HG02623 (cell line): ENCODE data around the gene CACNA1D.

Experiments
- ATAC-seq: cut with Tn5 transposase; IDR thresholded peaks from one replicate; pipeline ENCODE4 v1.9.1; 2021; ENCODE audit warnings: moderate library complexity; ENCODE audit not compliant: unreplicated experiment

CACNA1D gene

GRCh38 chr3:53836084-53836872, 341.9 kb downstream of the CACNA1D start:
- no peak for ATAC-seq

- ATAC-seq: no peak
These were observed 342.9 kb downstream of the CACNA1D start for GRCh38 chr3:53837331-53837730.

- no peak for ATAC-seq
These were observed 346.9 kb downstream of the CACNA1D start for GRCh38 chr3:53841296-53841695.

DNA sequence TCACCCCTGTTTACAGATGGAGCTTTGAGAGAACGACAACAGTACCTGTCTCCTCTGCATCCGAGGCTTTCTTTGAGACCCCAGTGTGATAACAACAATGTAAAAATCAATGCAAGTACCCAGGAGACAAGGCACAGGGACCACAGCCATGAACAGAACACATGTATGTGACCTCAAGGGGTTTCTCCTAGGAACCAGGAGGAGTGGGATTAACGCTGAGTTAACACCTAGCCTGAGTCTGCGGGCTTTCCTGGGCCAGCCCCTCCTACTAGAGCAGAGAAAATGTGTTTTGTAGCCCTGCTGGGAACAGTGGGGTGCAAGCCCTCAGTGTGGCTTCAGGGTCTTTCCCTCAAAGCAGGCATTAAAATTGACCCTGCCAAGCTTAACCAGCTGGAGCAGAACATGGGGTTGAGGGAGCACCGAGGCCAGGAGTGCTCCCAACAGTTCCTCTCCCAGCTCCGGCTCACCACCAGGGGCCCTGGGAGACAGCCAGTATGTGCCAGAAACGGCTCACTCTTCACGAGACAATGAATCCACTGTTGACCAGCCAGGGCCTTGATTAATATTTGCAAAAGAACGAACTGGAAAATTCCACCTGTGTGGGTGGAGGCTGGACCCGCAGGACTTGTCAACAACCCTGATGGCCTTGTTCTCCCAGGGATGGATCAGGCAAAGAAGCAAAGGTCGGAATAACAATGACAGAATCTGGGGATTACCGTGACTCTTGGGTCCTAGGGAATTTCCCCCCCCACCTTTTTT, 348.2 kb downstream of the CACNA1D start:
- no peak for ATAC-seq

- ATAC-seq: no peak
These were observed 349.1 kb downstream of the CACNA1D start for GRCh38 chr3:53843195-53844177.

DNA sequence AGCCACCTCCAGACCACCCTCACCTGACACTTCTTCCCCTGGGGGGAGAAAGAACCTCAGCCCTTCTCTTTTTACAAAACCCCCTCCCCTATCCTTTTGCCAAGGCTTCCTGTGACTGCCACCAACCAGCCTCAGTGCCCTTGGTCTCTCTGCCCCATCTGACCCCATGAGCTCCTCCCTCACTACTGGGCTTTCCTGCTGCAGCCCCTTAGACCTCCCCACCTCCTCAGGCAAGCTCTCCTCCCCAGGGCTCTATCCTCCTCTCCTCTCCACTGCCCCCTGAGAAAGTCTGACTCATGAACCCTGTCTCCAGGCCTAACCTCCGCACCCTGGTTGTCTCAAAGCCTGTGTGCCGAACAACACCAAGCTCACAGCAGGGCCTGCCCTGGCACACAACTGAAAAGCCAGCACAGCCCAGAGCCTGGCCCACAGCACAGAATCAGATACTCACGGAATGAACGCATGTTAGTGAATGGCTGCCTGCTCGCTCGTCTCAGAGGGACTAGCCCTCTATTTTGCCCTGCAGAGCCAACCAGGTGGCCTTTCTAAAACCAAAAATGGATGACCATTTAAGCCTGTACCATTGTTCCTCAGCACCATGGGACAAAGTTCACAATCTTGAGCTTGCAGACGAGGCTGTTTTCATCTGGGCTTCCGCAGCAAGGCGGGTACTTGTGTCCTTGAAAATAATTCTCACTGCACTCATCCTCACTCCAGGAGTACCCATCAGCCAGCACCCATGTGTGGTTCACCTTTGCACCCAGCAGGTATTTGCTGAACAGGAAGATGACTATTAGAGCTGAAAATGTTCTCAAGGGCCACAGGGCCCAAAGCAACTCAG, 350.1 kb downstream of the CACNA1D start:
- no peak for ATAC-seq

GRCh38 chr3:53845103-53845880, 350.9 kb downstream of the CACNA1D start:
- peak; percentile 5 for ATAC-seq

DNA sequence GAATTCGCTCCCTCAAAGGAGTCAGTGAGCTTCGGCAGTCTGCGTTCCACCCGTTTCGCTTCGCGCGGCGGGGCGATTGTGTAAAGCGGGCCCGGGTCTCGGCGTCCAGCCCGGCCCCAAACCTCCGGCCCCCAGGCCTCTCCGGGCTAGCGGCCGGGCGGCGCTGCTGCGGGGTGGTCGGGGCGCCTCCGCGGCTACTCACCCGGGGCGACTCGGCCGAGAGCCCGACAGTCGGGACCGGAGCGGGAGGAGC, 351.4 kb downstream of the CACNA1D start:
- no peak for ATAC-seq

DNA sequence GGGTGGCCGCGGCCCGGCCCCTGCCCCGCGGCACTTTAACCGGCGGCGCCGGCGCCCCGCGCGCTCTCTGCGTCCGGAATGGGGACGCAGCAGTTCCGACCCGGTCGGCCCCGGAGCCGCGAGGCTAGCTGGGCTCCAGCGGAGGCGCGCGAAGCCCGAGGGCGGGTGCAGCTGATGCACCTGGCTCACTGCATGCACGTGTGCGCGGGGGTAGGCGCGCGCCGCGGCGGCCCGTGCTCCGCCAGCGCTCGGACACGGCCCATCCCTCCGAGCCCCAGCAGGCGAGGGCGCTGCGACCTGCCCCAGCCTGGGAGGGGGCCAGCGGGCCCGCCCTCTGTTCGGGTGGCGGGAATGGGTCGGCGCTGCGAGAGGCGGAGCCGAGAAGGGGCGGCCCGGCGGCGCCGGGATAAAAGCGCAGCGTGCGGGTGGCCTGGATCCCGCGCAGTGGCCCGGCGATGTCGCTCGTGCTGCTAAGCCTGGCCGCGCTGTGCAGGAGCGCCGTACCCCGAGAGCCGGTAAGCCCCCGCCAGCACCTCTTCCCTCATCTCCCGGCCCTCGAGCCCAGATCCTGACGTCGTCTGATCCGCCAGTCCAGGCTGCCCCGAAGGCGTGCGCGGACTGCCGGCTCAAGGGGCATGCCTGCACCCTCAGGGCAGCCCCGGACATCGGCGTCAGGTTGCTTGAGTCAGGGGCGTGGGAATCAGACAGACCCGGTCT, 351.9 kb downstream of the CACNA1D start, which contains the start of the genes CHDH and IL17RB:
TSS of gene CHDH (minus strand) at position 286 of the 717 bp plus-strand sequence. CDS start 22,411 bp downstream, outside the sequence.
TSS of gene IL17RB (plus strand) at position 435 of the 717 bp plus-strand sequence. CDS start at position 456, 21 bp downstream.
- ATAC-seq: peak; percentile 42

DNA sequence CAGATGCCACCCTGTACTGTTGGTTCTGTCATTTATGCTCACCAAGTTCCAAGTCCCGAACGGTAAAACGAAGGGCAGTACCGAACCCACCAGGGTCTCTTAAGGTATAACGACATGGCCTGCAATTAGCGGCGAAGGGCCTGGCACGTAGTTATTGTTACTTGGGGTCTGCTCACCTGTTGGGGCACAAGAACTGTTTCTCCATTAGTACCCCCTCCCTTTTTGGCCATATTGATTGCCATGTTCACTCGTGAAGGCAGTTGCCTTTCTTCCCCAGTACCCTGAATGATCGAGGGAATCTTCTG, 352.4 kb downstream of the CACNA1D start:
- no peak for ATAC-seq

DNA sequence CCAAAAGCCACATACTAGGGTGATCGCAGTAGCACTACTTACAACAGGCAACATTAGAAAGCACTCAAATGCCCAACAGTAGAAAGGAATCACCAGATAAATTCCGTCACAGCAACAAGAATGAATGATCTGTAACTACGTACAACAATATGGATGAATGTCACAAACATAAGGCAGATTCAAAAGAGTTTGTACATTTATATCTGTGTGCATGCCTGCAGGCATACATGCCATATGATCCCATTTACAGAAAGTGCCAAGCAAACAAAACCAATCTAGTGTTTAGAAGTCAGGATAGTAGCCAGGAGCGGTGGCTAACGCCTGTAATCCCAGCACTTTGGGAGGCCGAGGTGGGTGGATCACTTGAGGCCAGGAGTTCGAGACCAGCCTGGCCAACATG, 355.5 kb downstream of the CACNA1D start:
- ATAC-seq: no peak

DNA sequence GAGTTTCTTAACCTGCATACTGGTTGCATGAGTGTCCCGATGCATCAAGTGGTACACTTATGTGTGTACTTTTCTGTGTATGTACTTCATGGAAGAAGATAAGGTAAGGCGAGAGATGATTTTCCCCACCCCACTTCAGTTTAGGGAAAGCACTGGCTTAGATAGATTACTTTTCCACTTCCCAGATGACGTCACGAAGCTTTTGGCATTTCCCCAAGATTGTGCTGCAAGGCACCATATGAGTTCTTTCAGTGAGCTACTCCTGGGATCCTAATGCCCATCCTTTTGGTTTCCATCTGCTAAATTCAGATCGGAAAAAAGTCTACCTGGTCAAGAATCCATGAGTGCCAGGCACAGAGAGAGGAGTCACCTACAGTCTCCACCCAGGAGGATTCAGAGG, 356.5 kb downstream of the CACNA1D start:
- no peak for ATAC-seq

GRCh38 chr3:53856964-53857363, 362.6 kb downstream of the CACNA1D start:
- no peak for ATAC-seq

- no peak for ATAC-seq
These were observed 363.8 kb downstream of the CACNA1D start for GRCh38 chr3:53858096-53858741.

- no peak for ATAC-seq
These were observed 364.8 kb downstream of the CACNA1D start for GRCh38 chr3:53859178-53859577.

DNA sequence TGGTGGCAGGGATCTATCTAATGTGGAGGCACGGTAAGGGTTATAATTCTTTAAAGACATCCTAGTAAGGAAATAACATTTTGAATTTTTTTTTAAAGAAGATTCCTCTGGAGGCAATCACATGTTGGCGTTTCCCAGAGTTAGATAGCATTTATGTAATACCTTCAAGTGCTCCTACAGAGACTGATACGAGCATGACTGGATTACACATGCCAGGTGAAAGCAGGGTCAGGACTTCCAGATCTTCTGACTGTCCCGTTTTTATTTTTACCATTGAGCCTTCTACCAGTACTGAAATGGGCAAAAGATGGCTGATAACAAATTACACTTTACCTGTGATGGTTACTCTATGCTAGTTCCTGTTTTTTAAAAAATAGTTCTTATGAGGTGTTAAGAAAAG, 365.8 kb downstream of the CACNA1D start:
- no peak for ATAC-seq

- ATAC-seq: no peak
These were observed 367.8 kb downstream of the CACNA1D start for GRCh38 chr3:53862241-53862640.

GRCh38 chr3:53863145-53863544, 368.7 kb downstream of the CACNA1D start:
- no peak for ATAC-seq
